GM18505 (cell line): ENCODE measurements around the gene CCDC106.

Experiments
- ATAC-seq: cut with Tn5 transposase; IDR thresholded peaks from one replicate; pipeline ENCODE4 v1.9.1; 2021; ENCODE audit not compliant: unreplicated experiment
- POLR2A ChIP-seq: IDR thresholded peaks from 4 replicates; pipeline ENCODE4 v1.6.1; 2011; ENCODE audit warnings: borderline replicate concordance; ENCODE audit not compliant: insufficient read depth, insufficient read length; ENCODE audit errors: extremely low read depth

CCDC106 gene

DNA sequence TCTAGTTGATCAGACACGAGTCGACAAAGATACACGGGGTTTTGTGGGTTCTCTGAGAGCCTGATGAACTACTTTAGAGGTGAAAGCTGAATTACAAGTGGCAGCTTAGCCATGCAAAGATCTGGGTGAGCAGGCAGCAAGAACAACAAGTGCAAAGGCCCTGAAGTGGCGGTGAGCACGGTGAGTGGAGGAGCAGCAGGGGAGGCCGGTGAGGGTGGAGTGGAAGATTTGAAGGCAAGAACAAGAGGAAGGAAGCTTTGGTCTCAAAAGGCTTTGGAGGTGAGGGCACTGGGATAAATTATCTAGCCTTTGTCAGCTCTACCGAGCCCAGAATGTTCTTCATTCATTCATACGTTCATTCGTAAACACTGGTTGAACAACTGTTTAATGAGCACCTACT, 41.2 kb upstream of the CCDC106 start:
- no peak for ATAC-seq

DNA sequence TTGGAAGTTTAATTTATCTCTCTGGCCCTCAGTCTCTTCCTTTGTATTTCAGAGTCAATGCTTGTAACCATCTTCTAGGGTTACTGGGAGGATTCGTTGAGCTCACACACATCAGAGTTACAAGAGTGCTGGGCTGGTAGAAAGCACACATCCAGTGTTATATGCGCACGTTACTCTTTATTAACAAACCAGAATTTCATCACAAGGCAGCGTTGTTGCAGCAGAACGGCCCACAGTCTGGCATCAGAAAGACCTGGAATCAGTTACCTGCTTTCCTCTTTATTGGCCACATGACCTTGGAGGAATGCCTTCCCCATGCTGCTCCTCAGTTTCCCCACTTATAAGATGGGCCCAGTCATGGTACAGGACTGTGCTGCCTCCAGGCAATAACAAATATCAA, 38.7 kb upstream of the CCDC106 start:
- TF ChIP-seq POLR2A: no peak
- no peak for ATAC-seq

More for the DNA sequence above, 41.2 kb upstream of the CCDC106 start:
- no peak for TF ChIP-seq POLR2A

- TF ChIP-seq POLR2A: no peak
- ATAC-seq: no peak
Measured at GRCh38 chr19:55611300-55611982, 36.6 kb upstream of the CCDC106 start.

DNA sequence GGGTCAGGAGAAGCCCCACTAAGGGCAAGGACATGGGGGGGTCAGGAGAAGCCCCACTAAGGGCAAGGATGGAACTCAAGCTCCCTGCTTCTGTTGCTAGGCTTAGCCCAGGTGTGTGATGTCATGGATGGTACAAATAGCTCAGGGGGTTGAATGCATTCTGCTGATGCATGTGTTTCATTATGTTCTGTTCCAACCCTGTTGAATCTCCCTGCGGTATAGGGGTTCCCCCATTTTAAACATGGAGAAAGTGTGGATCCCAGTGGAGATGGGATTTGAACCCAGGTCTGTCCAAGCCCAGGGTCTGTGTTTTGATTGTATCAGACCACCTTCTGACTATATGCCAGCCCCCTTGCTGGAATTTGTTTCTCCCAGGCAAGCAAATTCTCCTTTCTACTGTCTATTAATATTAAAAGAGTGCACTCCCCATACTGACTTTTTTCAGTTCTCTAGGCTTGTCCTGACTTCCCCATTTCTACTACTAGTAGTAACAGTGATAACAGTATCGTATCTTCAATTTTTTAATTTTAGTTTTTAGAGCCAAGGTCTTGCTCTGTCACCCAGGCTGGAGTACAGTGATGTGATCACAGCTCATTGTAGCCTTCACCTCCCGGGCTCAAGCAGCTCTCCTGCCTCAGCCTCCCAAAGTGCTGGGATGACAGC, 35.9 kb upstream of the CCDC106 start:
- ATAC-seq: no peak

DNA sequence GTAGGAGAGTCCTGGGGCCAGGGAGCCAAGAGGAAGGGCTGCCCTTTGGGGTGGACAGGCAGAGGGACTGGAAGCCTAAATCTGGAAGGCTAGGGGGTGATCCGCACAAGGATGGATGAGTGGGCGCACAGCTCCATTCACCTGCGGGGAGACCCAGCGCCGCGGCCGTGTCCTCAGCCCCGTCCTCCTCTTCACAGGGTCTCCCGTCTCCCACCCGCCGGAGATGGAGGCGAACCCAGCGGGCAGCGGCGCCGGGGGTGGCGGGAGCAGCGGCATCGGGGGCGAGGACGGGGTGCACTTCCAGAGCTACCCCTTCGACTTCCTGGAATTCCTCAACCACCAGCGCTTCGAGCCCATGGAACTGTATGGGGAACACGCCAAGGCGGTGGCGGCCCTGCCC, 34.6 kb upstream of the CCDC106 start:
- TF ChIP-seq POLR2A: no peak
- no peak for ATAC-seq

More for the DNA sequence above, 35.9 kb upstream of the CCDC106 start:
- no peak for TF ChIP-seq POLR2A

- TF ChIP-seq POLR2A: no peak
- ATAC-seq: no peak
Measured at GRCh38 chr19:55613930-55614710, 33.9 kb upstream of the CCDC106 start.

- no peak for ATAC-seq
Measured at GRCh38 chr19:55614711-55615542, 33.1 kb upstream of the CCDC106 start.

DNA sequence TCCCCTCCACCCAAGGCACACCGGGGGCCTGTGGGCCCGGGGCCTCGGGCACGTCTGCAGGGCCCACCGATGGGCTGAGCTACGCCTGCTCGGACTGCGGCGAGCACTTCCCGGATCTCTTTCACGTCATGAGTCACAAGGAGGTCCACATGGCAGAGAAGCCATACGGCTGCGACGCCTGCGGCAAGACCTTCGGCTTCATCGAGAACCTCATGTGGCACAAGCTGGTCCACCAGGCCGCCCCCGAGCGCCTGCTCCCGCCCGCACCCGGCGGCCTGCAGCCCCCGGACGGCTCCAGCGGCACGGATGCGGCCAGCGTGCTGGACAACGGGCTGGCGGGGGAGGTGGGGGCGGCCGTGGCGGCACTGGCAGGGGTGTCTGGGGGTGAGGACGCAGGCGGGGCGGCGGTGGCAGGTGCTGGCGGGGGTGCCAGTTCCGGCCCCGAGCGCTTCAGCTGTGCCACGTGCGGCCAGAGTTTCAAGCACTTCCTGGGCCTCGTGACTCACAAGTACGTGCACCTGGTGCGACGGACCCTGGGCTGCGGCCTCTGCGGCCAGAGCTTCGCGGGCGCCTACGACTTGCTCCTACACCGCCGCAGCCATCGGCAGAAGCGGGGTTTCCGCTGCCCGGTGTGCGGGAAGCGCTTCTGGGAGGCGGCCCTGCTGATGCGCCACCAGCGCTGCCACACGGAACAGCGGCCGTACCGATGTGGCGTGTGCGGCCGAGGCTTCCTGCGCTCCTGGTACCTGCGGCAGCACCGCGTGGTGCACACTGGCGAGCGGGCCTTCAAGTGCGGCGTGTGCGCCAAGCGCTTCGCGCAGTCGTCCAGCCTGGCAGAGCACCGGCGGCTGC, 32.2 kb upstream of the CCDC106 start:
- TF ChIP-seq POLR2A: no peak
- no peak for ATAC-seq

More at GRCh38 chr19:55614711-55615542, 33.1 kb upstream of the CCDC106 start:
- no peak for TF ChIP-seq POLR2A

GRCh38 chr19:55616395-55616875, 31.6 kb upstream of the CCDC106 start:
- no peak for ATAC-seq
- no peak for TF ChIP-seq POLR2A

- no peak for ATAC-seq
- no peak for TF ChIP-seq POLR2A
Measured at GRCh38 chr19:55617426-55617825, 30.6 kb upstream of the CCDC106 start.

- TF ChIP-seq POLR2A: no peak
- no peak for ATAC-seq
Measured at GRCh38 chr19:55618426-55618825, 29.6 kb upstream of the CCDC106 start.

GRCh38 chr19:55619286-55619685, 28.7 kb upstream of the CCDC106 start:
- ATAC-seq: no peak
- TF ChIP-seq POLR2A: no peak
